Hepatocyte (in vitro differentiated cells): ENCODE data around the gene ARAP1.

Source experiments
- EZH2phosphoT487 ChIP-seq: fragments of 200-600 bp; sonication (generic); IDR thresholded peaks from one replicate; pipeline ENCODE4 v1.6.1; 2018; ENCODE audit warnings: antibody characterized with exemption, mild to moderate bottlenecking, low read depth, moderate library complexity; ENCODE audit not compliant: unreplicated experiment, severe bottlenecking
- TF ChIP-seq, protein P1 (sequence below): fragments of 200-600 bp; sonication (generic); IDR thresholded peaks from 2 replicates; pipeline ENCODE4 v1.5.1; 2016; ENCODE audit warnings: antibody characterized with exemption, mild to moderate bottlenecking; ENCODE audit not compliant: poor library complexity

DNA sequence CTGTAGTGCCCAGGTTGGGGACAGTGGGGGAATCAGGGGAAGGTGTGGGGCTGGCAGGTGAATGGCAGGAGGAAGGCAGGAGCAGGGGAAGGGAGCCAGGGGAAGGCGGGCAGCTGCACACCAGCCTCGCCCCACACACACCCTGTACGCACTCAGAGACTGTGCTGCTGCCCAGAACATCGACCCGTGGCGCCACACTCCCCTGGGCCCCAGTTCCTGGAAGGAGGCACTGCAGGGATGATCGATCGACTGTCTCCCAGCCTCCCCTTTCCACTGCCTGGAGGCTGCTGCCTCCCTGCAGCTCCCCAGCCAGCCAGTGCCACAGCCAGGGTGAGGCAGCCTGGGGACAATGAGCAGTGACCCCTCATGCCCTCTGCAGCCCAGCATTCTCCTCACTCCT is 97.2 kb downstream of the ARAP1 start:
- TF ChIP-seq, protein P1, sequence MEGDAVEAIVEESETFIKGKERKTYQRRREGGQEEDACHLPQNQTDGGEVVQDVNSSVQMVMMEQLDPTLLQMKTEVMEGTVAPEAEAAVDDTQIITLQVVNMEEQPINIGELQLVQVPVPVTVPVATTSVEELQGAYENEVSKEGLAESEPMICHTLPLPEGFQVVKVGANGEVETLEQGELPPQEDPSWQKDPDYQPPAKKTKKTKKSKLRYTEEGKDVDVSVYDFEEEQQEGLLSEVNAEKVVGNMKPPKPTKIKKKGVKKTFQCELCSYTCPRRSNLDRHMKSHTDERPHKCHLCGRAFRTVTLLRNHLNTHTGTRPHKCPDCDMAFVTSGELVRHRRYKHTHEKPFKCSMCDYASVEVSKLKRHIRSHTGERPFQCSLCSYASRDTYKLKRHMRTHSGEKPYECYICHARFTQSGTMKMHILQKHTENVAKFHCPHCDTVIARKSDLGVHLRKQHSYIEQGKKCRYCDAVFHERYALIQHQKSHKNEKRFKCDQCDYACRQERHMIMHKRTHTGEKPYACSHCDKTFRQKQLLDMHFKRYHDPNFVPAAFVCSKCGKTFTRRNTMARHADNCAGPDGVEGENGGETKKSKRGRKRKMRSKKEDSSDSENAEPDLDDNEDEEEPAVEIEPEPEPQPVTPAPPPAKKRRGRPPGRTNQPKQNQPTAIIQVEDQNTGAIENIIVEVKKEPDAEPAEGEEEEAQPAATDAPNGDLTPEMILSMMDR = no peak
- TF ChIP-seq EZH2phosphoT487 = no peak
